ENCODE measurements around the gene PDE9A.

GRCh38 chr21:42684109-42684916, 30.9 kb downstream of the PDE9A start:
- TF ChIP-seq CTCF (IDR thresholded peaks at IDR 0.05): no peak
- TF ChIP-seq POLR2A (IDR thresholded peaks at IDR 0.05): no peak
- no peak for TF ChIP-seq EP300 (IDR thresholded peaks at IDR 0.05)
